Globus pallidus (tissue), 1 donor: Measurements from ENCODE around the gene PRKX.
"Not testable (repeated sequence)": the region's sequence is repeated elsewhere in the genome, so short reads cannot be mapped to it uniquely, and the experiment has no call there.

Source experiments
- DNase-seq: peaks from one replicate; pipeline ENCODE4 v3.0.0-alpha.2; 2015; ENCODE audit warnings: low spot score

PRKX gene

DNA sequence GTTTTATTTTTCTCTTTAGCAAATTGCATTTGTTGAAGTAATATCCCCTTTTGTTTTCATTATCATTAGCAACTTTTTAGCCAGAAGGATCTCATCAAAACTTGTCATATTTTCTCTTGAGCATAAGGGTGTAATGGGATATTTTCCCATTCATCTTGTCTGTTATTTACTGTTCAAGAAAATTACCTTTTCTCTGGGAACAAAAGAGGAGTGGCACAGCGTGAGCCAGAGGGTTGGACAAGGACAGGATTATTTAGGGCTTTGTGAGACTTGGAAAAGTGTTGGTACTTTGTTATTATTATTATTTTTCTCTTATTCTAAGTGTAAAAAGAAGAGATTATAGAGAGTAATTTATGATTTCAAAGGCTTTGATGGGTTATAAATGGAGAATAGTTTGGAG, 135.9 kb downstream of the PRKX start:
- DNase-seq, result no peak

DNA sequence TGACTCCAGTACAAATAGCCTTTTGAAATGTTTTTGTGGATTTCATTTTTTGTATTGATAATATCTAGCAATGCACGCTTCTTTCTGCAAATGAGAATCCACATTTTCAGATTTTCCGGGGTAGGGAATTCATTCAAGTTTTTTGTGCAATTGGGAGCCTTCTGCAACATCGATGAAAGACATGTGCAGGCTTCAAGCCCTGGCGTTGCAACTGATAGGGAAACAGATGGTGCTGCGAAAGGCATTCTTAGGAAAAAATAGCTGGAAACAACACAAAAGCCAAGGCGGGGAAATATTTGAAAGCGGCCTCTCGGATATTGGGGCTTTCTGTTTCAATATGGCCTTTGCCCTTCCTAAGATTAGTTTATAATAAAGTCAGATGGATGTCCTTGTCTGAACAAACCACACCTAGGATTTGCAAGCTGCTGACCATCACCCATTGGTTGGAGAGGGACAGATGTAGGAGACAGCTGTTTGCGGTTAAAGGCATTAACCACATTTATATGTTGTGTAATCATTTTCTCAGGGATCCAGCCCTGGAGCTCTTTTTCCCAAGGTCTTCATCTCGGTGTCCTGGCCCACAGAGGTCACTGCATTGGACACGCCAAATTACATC, 136.5 kb downstream of the PRKX start:
- no peak for DNase-seq

DNA sequence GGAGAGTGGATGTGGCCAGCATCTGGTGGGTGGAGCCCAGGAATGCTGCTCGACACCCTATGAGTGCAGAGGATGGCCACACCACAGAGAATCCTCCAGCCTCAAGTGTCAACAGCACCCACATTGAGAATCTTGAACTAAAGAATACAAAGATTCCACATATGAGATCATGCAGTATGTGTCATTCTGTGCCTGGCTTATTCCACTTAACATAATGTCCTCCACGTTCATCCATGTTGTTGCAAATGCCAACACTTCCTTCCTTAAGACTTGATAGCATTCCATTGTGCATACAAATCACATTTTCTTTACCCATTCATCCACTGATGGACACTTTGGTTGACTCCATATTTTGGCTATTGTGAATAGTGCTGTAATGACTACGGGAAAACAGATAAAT, 145.8 kb downstream of the PRKX start:
- DNase-seq, result no peak

DNA sequence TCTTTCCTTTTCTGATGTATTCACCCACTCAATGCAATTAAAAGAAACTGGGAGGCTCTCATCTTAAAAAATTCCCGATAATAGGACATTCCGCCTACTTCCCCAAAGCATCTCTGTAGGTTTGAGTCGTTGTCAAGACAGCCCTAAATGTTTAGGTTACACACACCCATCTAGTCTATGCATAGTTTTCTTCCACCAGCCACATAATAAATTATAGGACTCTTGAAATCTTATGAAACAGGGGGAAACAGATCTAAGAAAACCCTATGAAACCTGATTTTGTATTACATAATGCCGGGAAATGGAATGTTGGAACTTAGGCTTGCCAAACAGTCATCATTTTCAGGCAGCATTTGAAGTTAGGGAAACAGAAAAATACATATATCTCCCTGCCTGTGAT, 150.0 kb downstream of the PRKX start:
- no peak for DNase-seq

DNA sequence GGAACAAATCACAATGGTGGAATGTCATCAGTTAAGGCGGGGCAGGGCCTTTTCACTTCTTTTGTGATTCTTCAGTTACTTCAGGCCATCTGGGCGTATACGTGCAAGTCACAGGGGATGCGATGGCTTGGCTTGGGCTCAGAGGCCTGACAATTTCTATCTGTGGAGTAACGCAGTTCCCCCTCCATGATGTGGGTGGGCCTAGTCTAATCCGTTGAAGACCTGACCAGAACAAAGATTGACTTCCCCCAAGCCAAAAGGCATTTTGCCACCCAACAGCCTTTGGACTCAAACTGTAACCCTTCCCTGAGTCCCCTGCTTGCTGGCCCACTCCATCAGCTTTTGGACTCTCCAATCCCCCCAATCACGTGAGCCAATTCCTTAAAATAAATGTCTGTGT, 153.4 kb downstream of the PRKX start:
- not testable (repeated sequence) for DNase-seq
